ENCODE measurements around the gene STXBP2. TPM values are rescaled to one million over a fixed set of nuclear protein-coding genes. Genes with fewer than 3 reads are reported as not detected.

Gene STXBP2
- total RNA-seq, 4 donors from 2014 or later, result 117 to 245 (median 199) TPM

DNA sequence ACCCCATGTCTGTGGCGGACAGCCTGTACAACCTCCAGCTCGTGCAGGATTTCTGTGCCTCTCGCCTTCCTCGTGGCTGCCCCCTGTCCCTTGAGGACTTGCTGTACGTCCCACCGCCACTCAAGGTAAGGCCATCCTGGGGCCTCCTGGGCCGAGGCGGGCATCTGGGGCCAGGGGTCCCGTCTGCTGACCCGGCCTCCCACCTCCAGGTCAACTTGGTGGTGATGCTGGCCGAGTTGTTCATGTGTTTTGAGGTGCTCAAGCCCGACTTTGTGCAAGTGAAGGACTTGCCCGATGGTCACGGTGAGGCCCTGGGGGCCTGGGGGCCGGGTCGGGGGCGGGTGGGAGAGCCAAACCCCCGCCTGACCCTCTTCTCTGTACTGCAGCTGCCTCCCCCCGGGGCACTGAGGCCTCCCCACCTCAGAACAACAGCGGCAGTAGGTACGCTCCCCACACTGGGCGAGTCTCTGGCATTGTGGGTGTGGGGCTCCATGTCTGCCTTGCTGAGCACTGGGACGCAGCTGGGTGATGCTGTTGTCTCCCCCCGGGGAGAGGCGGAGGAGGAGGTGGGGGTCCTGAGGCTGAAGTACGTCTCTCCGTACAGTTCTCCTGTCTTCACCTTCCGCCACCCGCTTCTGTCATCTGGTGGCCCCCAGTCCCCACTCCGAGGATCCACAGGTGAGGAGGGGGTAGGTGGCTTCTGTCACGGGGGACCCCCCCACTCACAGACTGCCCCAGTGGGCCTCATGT lies 26.2 kb upstream of the STXBP2 start:
- H3K4me1 ChIP-seq, result no peaks in the 10 kb centered on the region
- TF ChIP-seq, protein P1, sequence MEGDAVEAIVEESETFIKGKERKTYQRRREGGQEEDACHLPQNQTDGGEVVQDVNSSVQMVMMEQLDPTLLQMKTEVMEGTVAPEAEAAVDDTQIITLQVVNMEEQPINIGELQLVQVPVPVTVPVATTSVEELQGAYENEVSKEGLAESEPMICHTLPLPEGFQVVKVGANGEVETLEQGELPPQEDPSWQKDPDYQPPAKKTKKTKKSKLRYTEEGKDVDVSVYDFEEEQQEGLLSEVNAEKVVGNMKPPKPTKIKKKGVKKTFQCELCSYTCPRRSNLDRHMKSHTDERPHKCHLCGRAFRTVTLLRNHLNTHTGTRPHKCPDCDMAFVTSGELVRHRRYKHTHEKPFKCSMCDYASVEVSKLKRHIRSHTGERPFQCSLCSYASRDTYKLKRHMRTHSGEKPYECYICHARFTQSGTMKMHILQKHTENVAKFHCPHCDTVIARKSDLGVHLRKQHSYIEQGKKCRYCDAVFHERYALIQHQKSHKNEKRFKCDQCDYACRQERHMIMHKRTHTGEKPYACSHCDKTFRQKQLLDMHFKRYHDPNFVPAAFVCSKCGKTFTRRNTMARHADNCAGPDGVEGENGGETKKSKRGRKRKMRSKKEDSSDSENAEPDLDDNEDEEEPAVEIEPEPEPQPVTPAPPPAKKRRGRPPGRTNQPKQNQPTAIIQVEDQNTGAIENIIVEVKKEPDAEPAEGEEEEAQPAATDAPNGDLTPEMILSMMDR (IDR thresholded peaks at IDR 0.05), result no peak
- TF ChIP-seq POLR2A (IDR thresholded peaks at IDR 0.05), result no peak
- H3K4me3 ChIP-seq, result no peak overlapping the region
- no peak for DNase-seq
- H3K27me3 ChIP-seq, result no peaks in the 10 kb centered on the region
- peaks cover 0 to 53% (median 0%) of the 10 kb centered on the region in 3 donors for H3K36me3 ChIP-seq
- no peaks in the 10 kb centered on the region for H3K9me3 ChIP-seq
- H3K27ac ChIP-seq, result no peak overlapping the region

DNA sequence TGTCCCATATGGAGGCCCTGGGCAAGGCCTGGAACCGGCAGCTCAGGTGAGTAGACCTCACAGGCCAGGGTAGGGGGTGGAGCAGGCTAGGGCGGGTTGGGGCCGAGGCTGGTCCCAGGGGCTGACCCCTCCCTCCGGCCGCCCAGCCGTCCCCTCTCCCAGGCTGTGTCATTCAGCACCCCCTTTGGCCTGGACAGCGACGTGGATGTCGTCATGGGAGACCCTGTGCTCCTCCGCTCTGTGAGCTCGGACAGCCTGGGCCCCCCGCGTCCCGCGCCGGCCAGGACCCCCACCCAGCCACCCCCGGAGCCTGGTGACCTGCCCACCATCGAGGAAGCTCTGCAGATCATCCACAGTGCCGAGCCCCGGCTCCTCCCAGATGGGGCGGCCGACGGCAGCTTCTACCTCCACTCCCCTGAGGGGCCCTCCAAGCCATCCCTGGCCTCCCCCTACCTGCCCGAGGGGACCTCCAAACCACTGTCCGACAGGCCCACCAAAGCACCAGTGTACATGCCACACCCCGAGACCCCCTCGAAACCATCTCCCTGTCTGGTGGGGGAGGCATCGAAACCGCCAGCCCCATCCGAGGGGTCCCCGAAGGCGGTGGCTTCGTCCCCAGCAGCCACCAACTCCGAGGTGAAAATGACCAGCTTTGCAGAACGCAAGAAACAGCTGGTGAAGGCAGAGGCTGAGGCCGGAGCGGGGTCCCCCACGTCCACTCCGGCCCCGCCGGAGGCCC lies 25.2 kb upstream of the STXBP2 start:
- H3K4me3 ChIP-seq, result no peak overlapping the region
- no peak overlapping the region for H3K27ac ChIP-seq
- H3K27me3 ChIP-seq, result no peaks in the 10 kb centered on the region
- H3K36me3 ChIP-seq, result peaks cover 0 to 55% (median 0%) of the 10 kb centered on the region in 3 donors
- H3K4me1 ChIP-seq, result no peaks in the 10 kb centered on the region
- no peak for DNase-seq
- no peaks in the 10 kb centered on the region for H3K9me3 ChIP-seq
- TF ChIP-seq, protein P1 (IDR thresholded peaks at IDR 0.05), result no peak
- no peak for TF ChIP-seq POLR2A (IDR thresholded peaks at IDR 0.05)

DNA sequence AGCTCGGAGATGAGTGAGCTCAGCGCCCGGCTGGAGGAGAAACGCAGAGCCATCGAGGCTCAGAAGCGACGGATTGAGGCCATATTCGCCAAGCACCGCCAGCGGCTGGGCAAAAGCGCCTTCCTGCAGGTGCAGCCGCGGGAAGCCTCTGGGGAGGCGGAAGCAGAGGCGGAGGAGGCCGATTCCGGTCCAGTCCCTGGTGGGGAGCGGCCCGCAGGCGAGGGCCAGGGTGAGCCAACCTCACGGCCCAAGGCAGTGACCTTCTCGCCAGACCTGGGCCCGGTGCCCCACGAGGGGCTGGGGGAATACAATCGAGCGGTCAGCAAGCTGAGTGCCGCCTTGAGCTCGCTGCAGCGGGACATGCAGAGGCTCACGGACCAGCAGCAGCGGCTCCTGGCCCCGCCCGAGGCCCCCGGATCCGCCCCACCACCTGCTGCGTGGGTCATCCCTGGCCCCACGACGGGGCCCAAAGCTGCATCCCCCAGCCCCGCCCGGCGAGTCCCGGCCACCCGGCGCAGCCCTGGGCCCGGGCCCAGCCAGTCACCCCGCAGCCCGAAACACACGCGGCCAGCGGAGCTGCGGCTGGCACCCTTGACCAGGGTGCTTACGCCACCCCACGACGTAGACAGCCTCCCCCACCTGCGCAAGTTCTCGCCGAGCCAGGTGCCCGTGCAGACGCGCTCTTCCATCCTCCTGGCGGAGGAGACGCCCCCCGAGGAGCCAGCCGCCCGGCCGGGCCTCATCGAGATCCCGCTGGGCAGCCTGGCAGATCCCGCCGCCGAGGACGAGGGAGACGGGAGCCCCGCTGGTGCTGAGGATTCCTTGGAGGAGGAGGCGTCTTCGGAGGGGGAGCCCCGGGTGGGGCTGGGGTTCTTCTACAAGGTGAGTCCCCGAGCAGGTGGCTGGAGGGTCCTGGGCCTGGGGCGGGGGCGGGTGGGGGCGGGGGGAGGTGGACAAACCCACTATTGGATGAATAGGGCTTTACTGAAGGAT lies 24.3 kb upstream of the STXBP2 start:
- no peaks in the 10 kb centered on the region for H3K9me3 ChIP-seq
- H3K27me3 ChIP-seq, result no peaks in the 10 kb centered on the region
- TF ChIP-seq POLR2A (IDR thresholded peaks at IDR 0.05), result no peak
- TF ChIP-seq, protein P1 (IDR thresholded peaks at IDR 0.05), result no peak
- H3K36me3 ChIP-seq, result peaks cover 0 to 54% (median 0%) of the 10 kb centered on the region in 3 donors
- DNase-seq, result no peak
- H3K4me1 ChIP-seq, result no peaks in the 10 kb centered on the region
- H3K27ac ChIP-seq, result no peak overlapping the region
- H3K4me3 ChIP-seq, result no peak overlapping the region

DNA sequence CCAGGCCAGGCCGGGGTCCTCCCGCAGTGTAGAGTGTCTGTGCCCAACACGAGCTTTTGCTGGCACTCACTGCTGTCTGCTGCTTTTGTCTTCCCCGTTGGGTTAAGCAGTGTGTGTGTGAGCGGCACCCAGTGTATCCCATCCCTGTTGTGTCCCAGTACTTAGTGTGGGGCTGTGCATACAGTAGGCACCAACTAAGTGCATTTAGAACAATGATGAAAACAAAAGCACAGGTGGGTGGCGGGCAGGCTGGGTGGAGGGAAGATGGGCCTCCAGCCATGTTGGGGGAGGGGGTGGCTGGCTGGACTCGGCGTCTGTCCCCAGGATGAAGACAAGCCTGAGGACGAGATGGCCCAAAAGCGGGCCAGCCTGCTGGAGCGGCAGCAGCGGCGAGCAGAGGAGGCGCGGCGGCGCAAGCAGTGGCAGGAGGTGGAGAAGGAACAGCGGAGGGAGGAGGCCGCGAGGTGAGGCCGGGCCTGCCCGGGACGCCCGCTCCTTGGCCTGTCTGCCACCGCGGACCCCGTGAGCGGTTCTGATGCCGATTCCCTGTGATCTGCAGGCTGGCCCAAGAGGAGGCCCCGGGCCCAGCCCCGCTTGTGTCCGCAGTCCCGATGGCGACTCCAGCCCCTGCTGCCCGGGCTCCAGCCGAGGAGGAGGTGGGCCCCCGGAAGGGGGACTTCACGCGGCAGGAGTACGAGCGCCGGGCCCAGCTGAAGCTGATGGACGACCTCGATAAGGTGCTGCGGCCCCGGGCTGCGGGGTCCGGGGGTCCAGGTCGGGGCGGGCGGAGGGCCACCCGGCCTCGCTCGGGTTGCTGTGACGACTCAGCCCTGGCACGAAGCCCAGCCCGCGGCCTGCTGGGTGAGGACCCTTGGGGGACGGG lies 21.8 kb upstream of the STXBP2 start:
- Histone ChIP-seq H3K9me3 (no peaks in the 10 kb centered on the region), H3K36me3 (peaks cover 0 to 55% (median 0%) of the 10 kb centered on the region in 3 donors), H3K4me3 (no peak overlapping the region), H3K4me1 (peaks cover 0 to 22% (median 3%) of the 10 kb centered on the region in 4 donors), H3K27ac (no peak overlapping the region), H3K27me3 (no peaks in the 10 kb centered on the region)
- DNase-seq, result no peak
- no peak for TF ChIP-seq POLR2A (IDR thresholded peaks at IDR 0.05)
- TF ChIP-seq, protein P1 (IDR thresholded peaks at IDR 0.05), result no peak
